GM18520 (cell line): ENCODE measurements around the gene TMEM272.

Experiments used
- ATAC-seq: cut with Tn5 transposase; IDR thresholded peaks from one replicate; pipeline ENCODE4 v1.9.1; 2021; ENCODE audit not compliant: unreplicated experiment

The TMEM272 gene

DNA sequence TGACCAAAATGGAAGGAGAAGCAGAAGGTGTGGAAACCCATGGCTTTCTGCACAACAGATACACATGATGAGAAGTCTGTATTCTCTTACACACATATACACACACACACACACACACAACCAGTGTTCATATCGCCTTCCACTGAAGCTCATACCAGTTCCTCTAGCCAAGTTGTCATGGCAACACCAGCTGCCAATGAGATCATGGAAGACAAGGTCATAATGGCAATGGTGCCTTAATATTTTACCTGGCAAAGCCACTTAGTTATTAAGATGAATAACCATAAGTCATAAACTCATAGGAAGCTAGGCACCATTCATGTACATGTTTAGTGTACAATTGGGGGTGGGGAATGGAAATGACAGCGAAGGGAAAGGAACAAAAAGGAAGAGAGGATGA is 38.4 kb downstream of the TMEM272 start:
- no peak for ATAC-seq

- ATAC-seq, result no peak
These were observed 39.1 kb downstream of the TMEM272 start for GRCh38 chr13:51805925-51806324.

- no peak for ATAC-seq
These were observed 39.7 kb downstream of the TMEM272 start for GRCh38 chr13:51805313-51805712.

- no peak for ATAC-seq
These were observed 40.4 kb downstream of the TMEM272 start for GRCh38 chr13:51804295-51805172.

DNA sequence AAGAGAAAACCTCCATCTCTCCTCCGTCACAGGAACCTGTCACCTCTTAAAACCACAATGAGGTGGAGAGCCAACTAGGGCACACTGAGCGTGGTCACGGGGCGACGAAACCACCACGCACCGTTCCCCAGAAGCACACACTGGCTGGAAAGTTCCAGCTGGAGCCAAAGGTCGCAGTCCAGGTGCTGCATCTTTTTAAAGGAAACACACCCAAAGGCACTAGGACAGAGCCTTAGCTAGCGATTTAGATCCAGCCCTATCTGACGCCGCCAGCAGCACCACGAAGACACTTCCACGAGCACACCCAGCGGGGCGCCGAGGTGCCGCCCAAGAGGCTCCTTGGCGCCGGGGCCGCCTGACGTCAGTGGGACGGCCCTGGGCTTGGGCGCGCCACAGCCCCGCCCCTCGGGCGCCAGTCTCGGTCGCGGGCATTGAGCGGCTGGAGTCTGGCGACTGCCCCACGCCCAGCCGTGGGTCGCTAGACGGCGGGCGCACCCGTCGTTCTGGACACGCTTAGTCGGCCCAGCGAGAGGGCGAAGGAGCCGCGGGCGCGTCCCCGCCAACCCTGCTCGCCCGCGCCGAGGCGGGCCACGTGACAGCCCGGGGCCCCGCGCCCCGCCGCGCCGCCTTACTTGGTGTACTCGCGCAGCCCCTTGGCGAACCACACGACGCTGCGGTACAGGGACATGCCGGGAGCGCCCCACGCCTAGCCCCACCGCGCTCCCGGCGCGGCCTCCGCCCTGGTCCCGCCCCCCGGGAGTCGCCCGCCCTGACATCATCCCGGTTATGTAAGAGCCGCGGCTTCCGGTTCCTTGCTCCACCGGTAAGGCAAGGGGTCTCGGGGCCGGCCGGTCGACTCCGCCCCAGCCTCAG is 41.3 kb downstream of the TMEM272 start, which contains the start of gene DHRS12:
DHRS12 (minus strand) TSS at position 742 of the 873 bp plus-strand sequence. CDS start 4,504 bp downstream, outside the sequence.
- ATAC-seq, result peak; percentile 63

DNA sequence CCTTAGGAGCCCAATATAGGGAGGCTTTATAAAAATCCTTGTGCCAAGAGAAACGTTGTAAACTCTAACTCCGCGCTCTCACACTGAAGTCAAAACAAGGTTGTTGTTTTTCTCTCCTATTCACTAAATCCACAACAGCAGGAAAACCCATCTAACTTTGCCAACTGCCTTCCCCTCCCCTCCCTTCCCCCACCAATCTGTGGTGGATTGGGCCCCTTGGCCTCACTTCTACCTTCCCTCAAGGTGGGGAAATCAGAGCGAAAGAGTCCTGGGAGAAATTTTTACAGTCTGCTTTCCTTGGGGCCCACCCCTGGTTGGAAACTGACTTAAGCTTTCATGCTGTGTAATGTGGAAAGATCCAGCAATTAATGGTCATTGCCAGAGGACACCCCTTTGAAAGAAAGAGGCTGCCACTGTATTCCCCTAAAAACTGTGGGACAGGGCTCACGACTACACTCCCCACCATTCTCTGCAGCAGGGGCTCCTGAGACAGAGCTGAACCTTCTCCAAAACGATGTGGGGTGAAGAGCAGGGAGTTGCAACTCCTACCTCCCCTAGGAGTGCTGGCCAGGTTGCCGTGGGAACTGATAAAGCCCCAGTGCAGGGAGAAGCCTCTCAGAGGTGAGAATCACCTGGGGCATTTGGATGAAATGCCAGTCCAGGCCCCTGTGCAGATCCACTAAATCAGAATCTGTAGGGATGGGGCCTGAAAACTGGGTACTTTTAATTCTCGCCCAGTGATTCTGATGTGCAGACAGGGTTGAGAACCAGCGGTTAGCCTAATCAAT is 42.2 kb downstream of the TMEM272 start:
- ATAC-seq, result no peak

GRCh38 chr13:51801631-51802099 is 43.3 kb downstream of the TMEM272 start:
- ATAC-seq, result no peak

DNA sequence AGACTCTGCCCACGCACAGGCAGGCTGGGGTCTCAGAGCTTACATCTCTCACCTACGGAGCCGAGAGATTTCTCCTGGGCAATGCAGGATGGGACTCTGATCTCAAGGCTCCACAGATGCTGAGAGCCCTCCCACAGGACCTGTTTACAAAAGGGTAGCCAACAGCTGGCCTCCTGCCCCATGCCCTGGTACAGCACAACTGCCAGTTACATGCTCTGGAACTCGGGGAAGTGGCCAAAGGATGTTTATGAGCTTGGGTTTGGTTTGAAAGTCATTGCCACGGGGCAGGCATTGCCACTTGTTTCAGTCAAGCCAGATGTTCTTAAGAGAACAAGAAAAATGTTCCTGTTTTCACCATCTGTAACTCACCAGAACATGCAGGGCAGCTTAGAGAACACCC is 44.5 kb downstream of the TMEM272 start:
- ATAC-seq, result no peak

DNA sequence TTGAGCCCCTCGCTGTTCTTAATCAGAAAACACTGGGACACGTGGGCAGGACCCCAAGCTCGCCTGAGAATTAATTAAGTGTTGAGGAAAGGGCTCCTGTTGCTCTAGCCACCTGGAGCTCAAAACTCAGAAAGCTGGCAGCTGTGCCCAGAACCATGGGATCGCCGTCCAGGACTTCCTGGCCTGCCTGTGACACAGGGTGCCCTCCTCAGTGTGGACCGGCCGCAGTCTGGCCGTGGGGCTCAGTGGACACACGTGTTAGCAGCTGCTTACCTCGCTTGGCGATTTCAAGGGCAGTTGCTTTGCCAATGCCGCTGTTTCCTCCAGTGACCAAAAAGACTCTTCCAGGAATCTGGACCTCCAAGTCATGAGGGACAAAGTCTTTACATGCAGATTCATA is 45.7 kb downstream of the TMEM272 start:
- ATAC-seq, result no peak

- ATAC-seq, result no peak
These were observed 47.1 kb downstream of the TMEM272 start for GRCh38 chr13:51797664-51798488.

GRCh38 chr13:51796546-51796945 is 48.4 kb downstream of the TMEM272 start:
- no peak for ATAC-seq

DNA sequence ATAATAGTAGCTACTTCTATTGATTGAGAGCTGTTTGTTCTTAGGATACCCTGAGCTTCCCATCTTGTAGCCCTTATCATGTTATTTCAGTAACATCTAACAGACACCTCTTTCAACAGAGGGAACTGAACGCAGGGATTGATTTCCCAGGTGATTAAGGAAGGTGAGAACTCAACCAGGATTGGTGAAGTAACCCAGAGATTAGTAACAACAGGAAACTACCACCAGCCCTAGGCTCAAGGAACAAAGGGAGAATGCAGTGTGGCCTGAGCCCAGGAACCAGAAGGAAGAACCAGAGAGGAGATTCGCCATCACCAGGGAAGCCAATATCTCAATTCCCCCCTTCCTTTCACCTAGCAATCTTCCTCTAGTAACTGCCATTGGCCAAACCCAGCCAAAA is 49.6 kb downstream of the TMEM272 start:
- ATAC-seq, result no peak

DNA sequence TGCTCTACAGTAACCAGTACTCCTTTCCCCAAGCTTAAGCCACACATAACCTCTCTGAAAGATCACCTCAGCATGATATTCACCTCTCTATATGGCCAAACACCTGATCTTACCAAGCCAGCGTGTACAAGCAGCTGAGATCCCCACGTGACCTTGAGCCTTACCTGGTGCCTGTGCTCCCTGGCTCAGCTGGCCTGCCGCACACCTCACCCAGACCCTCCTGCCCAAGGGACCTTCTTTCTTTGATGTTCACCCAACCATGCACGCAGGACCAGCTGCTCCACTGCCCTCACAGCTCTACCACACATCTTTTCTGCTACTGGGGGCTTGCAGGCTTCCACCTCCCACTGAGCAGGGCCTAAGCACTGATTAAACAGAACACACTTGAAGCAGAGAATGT is 50.0 kb downstream of the TMEM272 start:
- ATAC-seq, result no peak

GRCh38 chr13:51793570-51794271 is 51.3 kb downstream of the TMEM272 start:
- ATAC-seq, result no peak

DNA sequence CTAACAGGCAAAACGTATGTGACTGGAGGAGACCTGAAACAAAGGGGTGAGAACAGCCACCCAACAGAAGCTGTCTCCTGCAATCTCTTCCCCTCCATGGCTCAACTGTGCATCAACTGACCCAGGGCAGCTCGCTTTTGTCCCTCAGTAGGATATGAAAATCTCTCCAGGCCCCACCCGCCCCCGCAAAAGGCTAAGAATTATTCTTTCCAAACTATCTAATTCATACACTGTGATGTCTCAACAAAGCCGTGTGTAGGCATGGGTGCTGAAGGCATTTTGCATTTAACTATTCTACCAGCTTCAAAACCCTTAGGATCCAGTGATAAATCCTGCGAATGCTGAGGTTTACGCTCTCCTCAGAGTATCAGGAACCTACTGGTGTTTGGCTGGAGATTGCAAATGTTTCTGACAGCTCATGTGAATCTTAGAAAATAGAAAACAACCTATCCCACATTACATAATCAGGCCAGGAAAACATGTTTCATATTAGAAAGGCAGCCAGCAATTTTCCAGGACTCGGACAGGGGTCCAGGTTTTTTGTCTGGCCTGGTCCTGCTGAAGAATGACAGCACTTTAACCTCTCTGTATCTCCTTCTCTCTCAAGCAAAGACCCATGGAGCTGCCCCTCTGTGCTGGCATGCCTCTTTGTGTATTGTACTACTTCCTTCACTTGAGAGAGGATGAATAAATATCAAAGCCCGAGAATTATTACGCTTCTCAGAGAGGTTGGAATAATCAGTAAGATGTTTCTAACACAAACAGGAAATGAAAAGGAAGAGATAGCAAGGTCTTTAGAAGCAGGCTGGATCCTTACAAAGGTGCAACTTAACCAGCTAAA is 58.3 kb downstream of the TMEM272 start:
- no peak for ATAC-seq

GRCh38 chr13:51785712-51786424 is 59.1 kb downstream of the TMEM272 start:
- ATAC-seq, result no peak

DNA sequence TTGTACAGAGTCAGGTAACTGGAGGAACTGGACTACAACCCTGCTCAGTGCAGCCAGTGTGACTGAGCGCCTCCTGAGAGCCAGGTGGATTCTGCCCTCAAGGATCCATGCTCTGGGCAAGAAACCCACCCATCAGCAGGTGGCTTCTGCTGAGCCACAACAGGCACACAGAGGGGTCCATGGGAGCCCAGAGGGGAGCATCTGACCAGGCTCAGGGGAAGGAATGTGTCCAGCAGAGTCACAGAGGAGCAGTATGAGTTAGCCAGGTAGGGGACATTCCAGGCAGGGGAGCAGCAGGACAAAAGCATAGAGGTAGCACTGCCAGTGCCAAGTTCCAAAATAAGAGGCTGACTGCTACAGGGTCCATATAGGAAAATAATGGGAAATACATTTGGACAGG is 60.9 kb downstream of the TMEM272 start:
- ATAC-seq, result no peak
